GM18502 (cell line): ENCODE data around the gene RSL24D1.

Experiments used
- ATAC-seq: cut with Tn5 transposase; IDR thresholded peaks from one replicate; pipeline ENCODE4 v1.9.1; 2021; ENCODE audit warnings: mild to moderate bottlenecking; ENCODE audit not compliant: unreplicated experiment, poor library complexity

Gene RSL24D1

DNA sequence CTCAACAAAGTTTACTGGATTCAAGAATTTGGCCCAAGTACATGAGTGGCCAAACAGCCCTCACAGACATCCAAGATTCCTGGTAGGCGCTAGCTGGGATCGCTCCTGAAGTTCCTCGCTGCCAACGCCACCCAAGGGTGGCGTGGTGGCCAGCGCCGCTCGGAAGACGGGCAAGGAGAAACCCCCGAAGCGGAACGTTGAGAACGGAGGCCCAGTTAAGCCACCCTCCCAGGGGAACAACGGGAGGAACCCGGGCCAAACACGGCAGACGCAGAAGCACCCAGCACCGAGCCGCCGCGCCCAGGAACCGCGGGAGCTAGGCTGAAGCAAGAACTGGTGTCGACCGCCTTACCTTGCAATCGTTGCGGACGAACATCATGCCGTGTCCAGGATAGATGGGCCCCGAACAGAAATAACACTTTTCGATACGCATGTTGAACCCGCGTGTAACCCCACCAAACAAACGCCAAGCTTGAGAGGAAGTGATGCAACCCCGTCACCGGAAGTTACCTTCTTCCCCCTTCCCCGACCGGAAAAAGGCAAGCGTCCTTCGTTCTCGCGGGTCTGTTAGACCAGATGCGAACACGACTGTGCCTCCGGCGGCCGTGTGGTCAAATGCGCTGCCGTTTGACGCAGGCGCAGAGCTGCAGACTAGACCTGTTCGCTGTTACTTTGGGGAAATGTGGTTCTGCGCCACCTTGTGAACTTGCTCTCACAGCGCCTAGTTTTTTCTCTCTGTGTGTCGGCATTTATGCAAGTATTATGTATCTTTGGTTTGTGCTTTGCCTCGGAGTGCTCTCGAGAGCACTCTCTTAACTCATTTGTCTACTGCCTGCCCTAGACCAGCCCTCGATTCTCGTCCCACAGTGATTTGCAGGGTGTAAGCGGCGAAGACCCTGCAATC lies at the start of gene RSL24D1:
Gene RSL24D1, minus strand, starts transcription at position 484 of the 904 bp plus-strand sequence. Its CDS starts 51 bp downstream, at position 433.
- ATAC-seq: peak; percentile 96

- no peak for ATAC-seq
Measured at GRCh38 chr15:55245059-55245458, 48.3 kb upstream of the RSL24D1 start.

GRCh38 chr15:55241891-55242290 lies 45.1 kb upstream of the RSL24D1 start:
- no peak for ATAC-seq

GRCh38 chr15:55241186-55241585 lies 44.4 kb upstream of the RSL24D1 start:
- ATAC-seq: no peak

GRCh38 chr15:55240125-55240760 lies 43.5 kb upstream of the RSL24D1 start:
- ATAC-seq: no peak

DNA sequence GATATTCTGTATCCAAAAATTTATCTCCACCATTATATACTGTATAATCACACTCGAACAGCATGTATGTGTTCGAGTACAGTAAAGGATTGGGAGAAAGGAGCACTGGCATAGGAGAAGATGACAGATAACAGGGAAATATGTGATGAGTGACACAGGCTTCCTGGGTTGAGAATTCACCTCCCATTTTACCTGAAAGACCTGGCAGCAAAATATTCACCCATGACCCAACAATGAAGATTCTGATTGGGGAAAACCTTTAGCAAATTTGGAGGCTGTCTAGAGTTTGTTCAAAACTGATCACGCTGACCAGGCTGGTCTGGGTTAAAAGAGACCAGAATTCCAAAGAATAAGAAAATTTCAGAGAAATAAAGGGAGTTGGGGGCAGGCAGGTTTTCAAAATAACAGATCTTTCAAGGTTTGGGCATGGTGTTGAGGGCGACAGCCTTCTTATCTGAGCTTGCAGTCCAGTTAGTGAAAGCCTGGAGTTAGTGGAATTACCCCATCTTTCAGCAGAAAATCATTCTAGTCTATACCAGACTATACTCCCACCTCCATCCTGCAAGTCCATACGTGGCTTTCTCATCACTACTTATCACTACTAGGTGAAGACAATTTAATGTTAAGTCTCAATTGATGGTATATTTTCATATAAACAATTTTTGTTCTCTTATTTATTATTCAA lies 42.8 kb upstream of the RSL24D1 start:
- no peak for ATAC-seq

GRCh38 chr15:55238877-55239276 lies 42.1 kb upstream of the RSL24D1 start:
- ATAC-seq: no peak

DNA sequence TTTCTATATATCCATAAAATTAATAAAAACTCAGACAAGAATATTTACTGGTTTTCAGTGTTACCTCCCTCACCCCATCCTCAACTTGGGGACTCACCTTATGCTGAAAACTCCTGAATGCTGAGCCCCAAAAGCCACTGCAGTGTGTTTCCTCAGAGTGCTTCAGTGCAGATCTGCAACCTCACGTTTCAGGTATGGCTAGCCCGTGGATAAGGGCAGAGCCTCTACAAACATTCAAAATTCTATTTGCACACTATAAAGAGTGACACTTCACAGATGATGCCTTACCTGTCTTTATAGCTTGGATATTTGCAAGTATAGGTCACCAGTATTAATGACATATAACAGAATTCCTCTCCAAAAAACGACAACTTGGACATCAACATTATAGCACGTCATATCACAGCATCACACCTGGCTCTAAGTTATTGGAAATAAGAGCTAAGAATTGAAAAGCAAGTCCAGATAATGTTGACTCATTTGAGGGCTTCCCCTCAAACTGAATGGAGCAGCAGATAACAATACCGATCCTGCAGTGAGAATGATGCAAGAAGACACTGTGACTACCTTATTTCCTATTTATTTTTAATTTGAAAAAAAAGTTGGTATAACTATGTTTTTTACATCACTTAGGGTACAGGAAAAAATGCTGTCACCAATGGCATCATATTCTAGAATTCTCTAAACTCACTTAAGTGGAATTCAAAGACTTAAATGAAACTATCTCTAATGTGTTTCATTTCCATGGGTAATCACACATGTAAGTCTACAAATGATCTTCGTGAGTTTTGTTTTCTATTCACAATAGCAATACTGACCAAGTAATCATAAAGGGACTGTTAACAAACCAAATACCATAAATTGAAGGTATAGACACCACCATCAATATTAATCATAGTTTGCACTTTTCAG lies 40.7 kb upstream of the RSL24D1 start:
- ATAC-seq: no peak

GRCh38 chr15:55235546-55236036 lies 38.9 kb upstream of the RSL24D1 start:
- no peak for ATAC-seq

DNA sequence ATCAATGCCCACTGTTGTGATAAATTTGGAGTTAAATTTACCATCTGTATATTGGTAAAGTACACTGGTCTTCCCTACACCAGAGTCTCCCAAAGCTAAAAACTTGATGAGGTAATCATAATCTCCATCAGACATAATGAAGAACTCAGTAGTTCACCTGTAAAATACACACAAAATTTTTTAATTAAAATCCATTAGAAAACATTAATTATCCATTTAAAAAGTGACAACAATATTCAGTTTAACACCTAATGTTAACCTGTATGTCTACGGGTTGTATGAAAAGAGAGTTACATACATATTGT lies 38.0 kb upstream of the RSL24D1 start:
- ATAC-seq: no peak

DNA sequence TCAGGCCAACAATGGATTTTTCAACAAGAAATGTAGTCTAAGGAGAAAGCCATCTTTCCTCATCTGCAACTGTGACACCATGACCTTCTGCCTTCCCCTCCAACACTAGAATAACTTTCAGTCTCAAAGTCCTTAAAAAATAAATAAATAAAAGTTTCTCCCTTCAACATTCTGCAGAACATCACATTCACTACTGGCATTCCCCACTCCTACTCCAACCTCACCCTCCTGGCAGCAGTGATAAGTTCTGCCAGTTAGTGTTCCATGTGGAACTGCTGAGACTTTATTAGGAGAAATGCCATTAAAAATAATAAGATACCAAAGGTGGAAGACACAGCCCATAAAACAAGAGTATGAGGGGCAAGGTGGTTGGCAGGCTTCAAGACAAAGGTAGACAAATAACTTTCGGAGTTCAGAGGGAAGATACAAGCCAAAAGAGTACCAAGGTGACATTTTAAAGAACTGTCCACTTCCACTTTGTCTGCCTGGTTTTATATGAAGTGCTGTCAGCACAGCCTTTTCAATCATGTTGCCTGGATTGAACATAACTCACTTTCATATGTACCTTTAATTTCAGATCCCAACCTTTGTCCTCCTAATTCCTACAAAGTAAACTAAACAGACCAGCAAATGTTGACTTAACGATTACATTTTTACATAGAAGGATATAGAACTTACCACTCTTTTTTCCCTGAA lies 37.5 kb upstream of the RSL24D1 start:
- ATAC-seq: no peak

DNA sequence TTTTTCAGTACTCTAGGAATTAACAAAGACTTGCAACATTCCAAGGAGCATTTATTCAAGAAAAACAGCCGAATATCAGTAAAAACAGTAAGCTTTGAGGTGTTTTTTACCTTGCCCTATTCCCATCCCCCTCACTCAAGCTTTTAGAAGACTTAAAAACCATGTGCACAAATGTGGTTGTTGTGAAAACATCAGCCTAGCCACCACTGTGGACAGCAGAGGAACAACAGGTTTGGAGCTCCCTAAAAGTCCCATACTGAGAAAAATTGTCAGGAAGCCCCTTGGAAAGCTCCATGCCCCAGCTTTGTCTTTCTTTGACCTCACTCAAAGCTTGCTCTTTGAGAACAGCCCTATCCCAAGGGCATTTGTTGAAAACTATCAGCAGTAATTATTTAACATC lies 34.7 kb upstream of the RSL24D1 start:
- ATAC-seq: no peak

- no peak for ATAC-seq
Measured at GRCh38 chr15:55230953-55231352, 34.2 kb upstream of the RSL24D1 start.

DNA sequence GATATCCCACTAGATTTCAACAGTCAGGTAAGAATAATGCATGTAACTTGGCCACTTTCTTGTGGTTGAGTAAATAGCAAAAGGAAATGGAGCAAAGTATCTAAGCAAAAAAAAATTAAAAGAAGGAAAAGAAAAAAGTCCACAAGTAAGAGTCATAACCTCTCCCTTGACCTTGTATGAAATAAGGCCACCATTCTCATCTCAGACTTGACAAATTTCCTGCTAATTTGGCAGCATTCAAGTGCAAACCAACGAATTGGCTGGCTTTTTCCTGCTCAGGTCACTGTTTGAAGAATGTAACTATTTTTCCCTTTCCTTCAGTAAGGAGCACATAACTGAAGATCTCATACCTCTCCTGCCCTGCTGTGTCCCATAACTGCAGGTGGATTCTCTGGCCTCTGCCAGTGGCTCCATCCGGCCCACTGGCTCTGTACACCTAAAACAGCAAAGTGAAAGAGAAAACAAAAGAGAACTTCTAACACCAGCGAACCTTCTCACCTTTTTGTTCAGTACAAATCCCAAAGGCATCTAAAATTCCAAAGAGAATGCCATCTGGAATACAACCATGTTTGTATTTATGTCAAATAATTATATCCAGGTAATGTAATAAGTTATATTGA lies 33.4 kb upstream of the RSL24D1 start:
- peak; percentile 63 for ATAC-seq

DNA sequence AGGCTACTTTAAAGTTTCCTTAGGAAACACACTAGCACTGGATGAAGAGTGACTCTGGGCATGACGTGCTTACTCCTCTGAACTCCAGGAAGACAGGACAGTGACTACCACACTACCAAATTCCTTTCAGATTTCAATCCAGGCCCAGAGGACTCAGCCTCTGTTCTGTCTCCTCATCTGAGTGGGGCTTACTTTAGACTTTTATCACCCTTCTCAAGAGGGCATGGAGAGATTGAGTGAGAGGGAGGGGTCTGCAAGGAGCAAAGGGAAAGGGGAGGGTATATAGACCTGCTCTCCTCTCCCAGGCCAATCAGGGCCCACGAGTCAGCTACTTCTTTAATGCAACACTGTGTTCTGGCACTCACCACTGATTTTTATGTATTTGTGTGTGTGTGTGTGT lies 29.4 kb upstream of the RSL24D1 start:
- no peak for ATAC-seq

DNA sequence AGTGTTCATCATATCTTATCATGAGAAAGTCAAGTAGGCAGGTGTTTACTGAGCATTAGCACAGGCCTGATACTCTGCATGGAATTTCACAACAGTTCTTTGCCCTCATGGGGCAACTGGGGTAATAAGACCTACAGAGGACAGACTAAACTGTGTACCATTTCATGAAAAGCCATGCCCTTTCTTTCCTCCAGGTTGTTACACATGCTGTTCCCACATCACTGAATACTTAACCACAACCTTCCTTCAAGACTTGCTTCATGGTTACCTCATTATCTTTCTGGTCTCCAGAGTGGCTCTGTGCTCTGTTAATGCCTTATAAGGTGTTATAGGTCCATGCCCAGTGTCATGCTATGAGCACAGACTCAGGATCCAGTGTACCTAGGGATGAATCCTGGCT lies 28.2 kb upstream of the RSL24D1 start:
- peak; percentile 54 for ATAC-seq

- ATAC-seq: peak; percentile 75
Measured at GRCh38 chr15:55222588-55222987, 25.8 kb upstream of the RSL24D1 start.

- peak; percentile 37 for ATAC-seq
Measured at GRCh38 chr15:55221090-55222011, 24.6 kb upstream of the RSL24D1 start.
